A549 (cell line): ENCODE results near the gene TMEM272. TPM values are rescaled to one million over a fixed set of nuclear protein-coding genes. Genes with fewer than 3 reads are reported as not detected.
A peak's percentile ranks its signal among the peaks of the same experiment; 100 is the strongest.

Experiments
- ATAC-seq, 2 experiments: fragments of 200-7000 bp in 1 of 2; fragments of >200 bp in 1 of 2; cut with Nextera tagmentation in 1 of 2; cut with Tn5 transposase in 1 of 2; 3 replicates each; pipeline versions ENCODE4 v1.8.0 to v1.9.1; 2018 to 2020; ENCODE audit warnings: mild to moderate bottlenecking in 1 of 2, moderate library complexity in 1 of 2
- CTCF ChIA-PET: fragments of 300-600 bp; sonication (Branson Sonifier 250); formaldehyde crosslinking; extraction: SDS; loops from one replicate; lab custom pipeline; 2021; ENCODE audit warnings: antibody characterized with exemption, inconsistent platforms; lab: Yijun Ruan, JAX
- POLR2A ChIA-PET: fragments of 350-600 bp; formaldehyde crosslinking; extraction: SDS; loops from one replicate; lab custom pipeline; 2021; ENCODE audit warnings: antibody characterized with exemption, inconsistent platforms; lab: Yijun Ruan, JAX
- DNase-seq, 2 experiments: peaks; one replicate each; pipeline versions ENCODE4 v3.0.0 to v3.0.0-alpha.2; 2011 to 2016; ENCODE audit warnings: low read depth in 1 of 2, low spot score in 1 of 2
- FAIRE-seq: peaks from 2 replicates; lab custom pipeline; 2011; peaks lifted over from hg19 to GRCh38; lab: Jason Lieb, UNC
- H3K27ac ChIP-seq, 2 experiments: fragments of >200 bp; sonication (Bioruptor Twin); formaldehyde crosslinking; 3 replicates each; pipeline ENCODE4 v1.5.1; 2016 to 2017
- H3K4me1 ChIP-seq: fragments of >200 bp; sonication (Bioruptor Twin); formaldehyde crosslinking; 3 replicates; pipeline ENCODE4 v1.6.1; 2016
- H3K4me2 ChIP-seq: fragments of >200 bp; sonication (Bioruptor Twin); formaldehyde crosslinking; 3 replicates; pipeline ENCODE4 v1.6.1; 2016
- H3K4me3 ChIP-seq: fragments of >200 bp; sonication (Bioruptor Twin); formaldehyde crosslinking; 3 replicates; pipeline ENCODE4 v1.5.1; 2016
- H3K9me3 ChIP-seq: fragments of >200 bp; sonication (Bioruptor Twin); formaldehyde crosslinking; 3 replicates; pipeline ENCODE4 v1.6.1; 2016
- ATOH8 ChIP-seq: fragments of 250-450 bp; sonication (Bioruptor Pico); IDR thresholded peaks from 2 replicates; pipeline ENCODE4 v1.5.0; 2020; ENCODE audit warnings: low read depth, mild to moderate bottlenecking, moderate library complexity
- BCL3 ChIP-seq: fragments of >200 bp; sonication (Bioruptor Twin); formaldehyde crosslinking; IDR thresholded peaks from 3 replicates; pipeline ENCODE4 v1.6.1; 2016
- CEBPB ChIP-seq, 2 experiments: fragments of >200 bp in 1 of 2; sonication (Bioruptor Twin) in 1 of 2; formaldehyde crosslinking in 1 of 2; IDR thresholded peaks; 2 replicates each; pipeline ENCODE4 v1.6.1; 2012 to 2016
- CHD2 ChIP-seq: fragments of 150-350 bp; IDR thresholded peaks from 2 replicates; pipeline ENCODE4 v1.6.1; 2014; ENCODE audit warnings: low read length; ENCODE audit not compliant: partially characterized antibody
- CHD4 ChIP-seq: fragments of 200-600 bp; sonication (generic); IDR thresholded peaks from 2 replicates; pipeline ENCODE4 v1.6.1; 2016; ENCODE audit warnings: antibody characterized with exemption, mild to moderate bottlenecking, borderline replicate concordance
- EHF ChIP-seq: fragments of 250-450 bp; sonication (Bioruptor Pico); IDR thresholded peaks from 2 replicates; pipeline ENCODE4 v1.5.0; 2020; ENCODE audit warnings: mild to moderate bottlenecking
- EHMT2 ChIP-seq: fragments of 200-600 bp; sonication (generic); IDR thresholded peaks from 2 replicates; pipeline ENCODE4 v1.6.1; 2016; ENCODE audit warnings: antibody characterized with exemption, low read depth, mild to moderate bottlenecking, moderate library complexity
- EP300 ChIP-seq, 2 experiments: fragments of >200 bp; sonication (Bioruptor Twin); formaldehyde crosslinking; IDR thresholded peaks; 2 replicates in 1 of 2; 3 replicates in 1 of 2; pipeline ENCODE4 v1.6.1; 2016 to 2017
- HES2 ChIP-seq: fragments of >200 bp; sonication (Bioruptor Twin); formaldehyde crosslinking; IDR thresholded peaks from 2 replicates; pipeline ENCODE4 v1.6.1; 2016
- JUNB ChIP-seq: fragments of >200 bp; sonication (Bioruptor Twin); formaldehyde crosslinking; IDR thresholded peaks from 2 replicates; pipeline ENCODE4 v1.6.1; 2016
- KDM1A ChIP-seq: fragments of 200-600 bp; sonication (generic); IDR thresholded peaks from 2 replicates; pipeline ENCODE4 v1.6.1; 2016; ENCODE audit warnings: low read depth, mild to moderate bottlenecking
- KDM5A ChIP-seq: fragments of 200-600 bp; sonication (generic); IDR thresholded peaks from 2 replicates; pipeline ENCODE4 v1.6.1; 2016; ENCODE audit warnings: antibody characterized with exemption, mild to moderate bottlenecking
- MYC ChIP-seq: IDR thresholded peaks from 2 replicates; pipeline ENCODE4 v1.6.1; 2012; ENCODE audit warnings: mild to moderate bottlenecking, inconsistent platforms, low read length, improper control_type of control experiment, borderline replicate concordance
- NPAS2 ChIP-seq: fragments of 250-450 bp; sonication (Bioruptor Pico); IDR thresholded peaks from 2 replicates; pipeline ENCODE4 v1.8.0; 2022; ENCODE audit warnings: mild to moderate bottlenecking, moderate library complexity, borderline replicate concordance
- PBX3 ChIP-seq: IDR thresholded peaks from 2 replicates; pipeline ENCODE4 v1.6.1; 2012
- PHF8 ChIP-seq: fragments of 200-600 bp; sonication (generic); IDR thresholded peaks from 2 replicates; pipeline ENCODE4 v1.6.1; 2016; ENCODE audit warnings: low read depth, mild to moderate bottlenecking, antibody characterized with exemption, moderate library complexity, borderline replicate concordance
- RARB ChIP-seq: fragments of 250-450 bp; sonication (Bioruptor Pico); IDR thresholded peaks from 2 replicates; pipeline ENCODE4 v1.8.0; 2021; ENCODE audit warnings: mild to moderate bottlenecking, moderate library complexity
- RCOR1 ChIP-seq: fragments of 150-350 bp; IDR thresholded peaks from 2 replicates; pipeline ENCODE4 v1.6.1; 2014; ENCODE audit warnings: antibody characterized with exemption, low read length, low read depth
- RNF2 ChIP-seq: fragments of 200-600 bp; sonication (generic); IDR thresholded peaks from 2 replicates; pipeline ENCODE4 v1.6.1; 2016; ENCODE audit warnings: low read depth, mild to moderate bottlenecking, antibody characterized with exemption, moderate library complexity, borderline replicate concordance
- SMC3 ChIP-seq: fragments of >200 bp; sonication (Bioruptor Twin); formaldehyde crosslinking; IDR thresholded peaks from 3 replicates; pipeline ENCODE4 v1.6.1; 2018; ENCODE audit warnings: inconsistent platforms
- TP53 ChIP-seq: fragments of 250-450 bp; sonication (Bioruptor Pico); IDR thresholded peaks from 2 replicates; pipeline ENCODE4 v1.5.0; 2021; ENCODE audit warnings: mild to moderate bottlenecking, moderate library complexity
- WGBS: methylation state at CpG from one replicate; pipeline ENCODE4 v1.1.6; 2017; ENCODE audit errors: missing lambda C conversion rate; 5-methylcytosine and 5-hydroxymethylcytosine counted together
- polyA plus RNA-seq, 4 experiments: library from polyadenylated mRNA; depleted of rRNA in 3 of 4; stranded (reverse); fragments of >200 nt; fragmentation: RNase III in 1 of 4; extraction: RNeasy Plus Mini Kit Qiagen cat#74134 plus additional on column Dnase treatment in 1 of 4; gene quantifications; 2 replicates in 3 of 4; 3 replicates in 1 of 4; pipeline ENCODE4 v1.2.3, GENCODE V29; 2011 to 2017

Gene TMEM272
- polyA plus RNA-seq, 2 of the 4 experiments (the other 2 are of a cell fraction): not detected

- Histone ChIP-seq H3K4me2 (no peak overlapping the region), H3K9me3 (no peaks in the 10 kb centered on the region), H3K4me1 (peaks cover 25% of the 10 kb centered on the region), H3K27ac (peak overlapping the region in 1 of 2 experiments; percentile 99; a peak in 1 of 6 replicates), H3K4me3 (no peak overlapping the region)
- DNase-seq (no peak), FAIRE-seq (no peak), ATAC-seq (no peak)
- ChIA-PET POLR2A (no interaction called here), CTCF (interaction anchor here (0.8 to 3.7 kb wide), 8 partner anchors 11 to 651 kb away, joined by 3 to 19 read pairs (median 4); partner anchors contain the start of gene NEK5)
- WGBS: 79% methylated on average over 5 of the region's 5 CpGs
- TF ChIP-seq KDM5A: no peak
- TF ChIP-seq KDM1A: no peak
- no peak for TF ChIP-seq JUNB
- TF ChIP-seq EP300 (IDR thresholded peaks at IDR 0.05): no peak
- TF ChIP-seq TP53 (CRISPR knock-in tag): no peak
- TF ChIP-seq HES2: no peak
- TF ChIP-seq SMC3: no peak
Measured at GRCh38 chr13:51800486-51800885, 44.5 kb downstream of the TMEM272 start.

GRCh38 chr13:51799261-51799660 lies 45.7 kb downstream of the TMEM272 start:
- no peaks in the 10 kb centered on the region for H3K9me3 ChIP-seq
- H3K4me3 ChIP-seq: no peak overlapping the region
- POLR2A ChIA-PET: no interaction called here
- no peak for TF ChIP-seq NPAS2
- no peak for TF ChIP-seq BCL3
- no peak for TF ChIP-seq RNF2
- no peak for TF ChIP-seq CHD2
- no peak for TF ChIP-seq HES2
- no peak for TF ChIP-seq CHD4
- TF ChIP-seq TP53 (CRISPR knock-in tag): no peak
- TF ChIP-seq RARB (CRISPR knock-in tag): no peak
- TF ChIP-seq CEBPB (IDR thresholded peaks at IDR 0.05): no peak
- TF ChIP-seq MYC: no peak
- TF ChIP-seq EP300 (IDR thresholded peaks at IDR 0.05): no peak
- TF ChIP-seq ATOH8 (CRISPR knock-in tag): no peak
- no peak for TF ChIP-seq PBX3
- no peak for TF ChIP-seq EHF (CRISPR knock-in tag)
- TF ChIP-seq RCOR1: no peak
- TF ChIP-seq PHF8: no peak
- TF ChIP-seq SMC3: no peak
- TF ChIP-seq EHMT2: no peak
- FAIRE-seq (no peak), ATAC-seq (no peak), DNase-seq (no peak)
- WGBS: 76% methylated on average over 10 of the region's 12 CpGs
- H3K4me1 ChIP-seq: peaks cover 25% of the 10 kb centered on the region
- H3K4me2 ChIP-seq: no peak overlapping the region
- CTCF ChIA-PET: interaction anchor here (0.7 to 3.7 kb wide), 9 partner anchors 20 to 649 kb away, joined by 3 to 35 read pairs (median 13); no protein-coding TSS in a partner anchor
- no peak overlapping the region for H3K27ac ChIP-seq
